H9 (cell line): ENCODE measurements around the gene SHTN1. TPM values are rescaled to one million over a fixed set of nuclear protein-coding genes. Genes with fewer than 3 reads are reported as not detected.

Source experiments
- DNase-seq: peaks from one replicate; pipeline ENCODE4 v3.0.0-alpha.2; 2017
- H2AFZ ChIP-seq: one replicate; pipeline ENCODE4 v1.6.1; 2013; ENCODE audit warnings: mild to moderate bottlenecking, low read length, control low read depth, moderate library complexity
- H2AK5ac ChIP-seq: 2 replicates; pipeline ENCODE4 v1.6.1; 2013; ENCODE audit warnings: low read length, control low read depth, mixed read lengths; ENCODE audit not compliant: insufficient read length
- H2BK120ac ChIP-seq: one replicate; pipeline ENCODE4 v1.6.1; 2013; ENCODE audit warnings: low read depth, mild to moderate bottlenecking, low read length, control low read depth, inconsistent platforms; ENCODE audit not compliant: poor library complexity, severe bottlenecking
- H2BK12ac ChIP-seq: 2 replicates; pipeline ENCODE4 v1.6.1; 2013; ENCODE audit warnings: low read length, control low read depth, mixed read lengths, low read depth; ENCODE audit not compliant: insufficient read length
- H2BK15ac ChIP-seq: 2 replicates; pipeline ENCODE4 v1.6.1; 2013; ENCODE audit warnings: low read depth, low read length, control low read depth
- H2BK20ac ChIP-seq: one replicate; pipeline ENCODE4 v1.6.1; 2013; ENCODE audit warnings: low read depth, mild to moderate bottlenecking, low read length, control low read depth, inconsistent platforms; ENCODE audit not compliant: poor library complexity, severe bottlenecking
- H2BK5ac ChIP-seq: 2 replicates; pipeline ENCODE4 v1.6.1; 2013; ENCODE audit warnings: low read length, control low read depth, mixed read lengths; ENCODE audit not compliant: insufficient read length
- H3K14ac ChIP-seq: 2 replicates; pipeline ENCODE4 v1.6.1; 2013; ENCODE audit warnings: low read length, control low read depth; ENCODE audit not compliant: insufficient read depth
- H3K18ac ChIP-seq: 2 replicates; pipeline ENCODE4 v1.6.1; 2013; ENCODE audit warnings: low read depth, mild to moderate bottlenecking, mixed read lengths, low read length, control low read depth; ENCODE audit not compliant: insufficient read length
- H3K23ac ChIP-seq: 2 replicates; pipeline ENCODE4 v1.6.1; 2013; ENCODE audit warnings: low read length, control low read depth, mixed read lengths, low read depth; ENCODE audit not compliant: insufficient read length
- H3K23me2 ChIP-seq: 2 replicates; pipeline ENCODE4 v1.6.1; 2013; ENCODE audit warnings: low read depth, mild to moderate bottlenecking, mixed read lengths, low read length, control low read depth; ENCODE audit not compliant: insufficient read length, poor library complexity, severe bottlenecking
- H3K27ac ChIP-seq: 2 replicates; pipeline ENCODE4 v1.5.1; 2013; ENCODE audit warnings: low read length, control low read depth, mixed read lengths, low read depth; ENCODE audit not compliant: insufficient read length
- H3K27me3 ChIP-seq: 2 replicates; pipeline ENCODE4 v1.6.1; 2013; ENCODE audit warnings: low read length, control low read depth, inconsistent platforms; ENCODE audit not compliant: insufficient read depth
- H3K4ac ChIP-seq: 2 replicates; pipeline ENCODE4 v1.6.1; 2013; ENCODE audit warnings: low read depth, mild to moderate bottlenecking, control low read depth, inconsistent platforms, low read length, moderate library complexity
- H3K4me1 ChIP-seq: 2 replicates; pipeline ENCODE4 v1.6.1; 2013; ENCODE audit warnings: low read length, control low read depth, inconsistent platforms; ENCODE audit not compliant: insufficient read depth
- H3K4me2 ChIP-seq: 2 replicates; pipeline ENCODE4 v1.6.1; 2013; ENCODE audit warnings: low read length, control low read depth, mixed read lengths; ENCODE audit not compliant: insufficient read length, insufficient read depth
- H3K56ac ChIP-seq: 2 replicates; pipeline ENCODE4 v1.6.1; 2013; ENCODE audit warnings: low read depth, mild to moderate bottlenecking, mixed read lengths, low read length, control low read depth; ENCODE audit not compliant: insufficient read length
- H3K79me1 ChIP-seq: 2 replicates; pipeline ENCODE4 v1.6.1; 2013; ENCODE audit warnings: low read depth, mild to moderate bottlenecking, moderate library complexity, low read length, control low read depth, inconsistent platforms; ENCODE audit not compliant: insufficient read depth, poor library complexity, severe bottlenecking
- H3K79me2 ChIP-seq: 2 replicates; pipeline ENCODE4 v1.6.1; 2013; ENCODE audit warnings: low read length, control low read depth, inconsistent platforms; ENCODE audit not compliant: insufficient read depth
- H3K9ac ChIP-seq: 2 replicates; pipeline ENCODE4 v1.6.1; 2013; ENCODE audit warnings: low read length, control low read depth, mixed read lengths; ENCODE audit not compliant: insufficient read length; ENCODE audit errors: extremely low read depth
- H3K9me3 ChIP-seq: one replicate; pipeline ENCODE4 v1.6.1; 2013; ENCODE audit warnings: low read depth, low read length, inconsistent platforms; ENCODE audit not compliant: control insufficient read depth
- H3T11ph ChIP-seq: one replicate; pipeline ENCODE4 v1.6.1; 2013; ENCODE audit warnings: mild to moderate bottlenecking, low read length, control low read depth, inconsistent platforms
- H4K20me1 ChIP-seq: one replicate; pipeline ENCODE4 v1.6.1; 2013; ENCODE audit not compliant: control insufficient read depth, insufficient read length, insufficient read depth
- H4K5ac ChIP-seq: 2 replicates; pipeline ENCODE4 v1.6.1; 2013; ENCODE audit warnings: low read depth, mild to moderate bottlenecking, mixed read lengths, low read length, control low read depth; ENCODE audit not compliant: insufficient read length
- H4K8ac ChIP-seq: replicated peaks from 2 replicates; pipeline ENCODE4 v1.6.1; 2013; ENCODE audit warnings: low read length, control low read depth, mixed read lengths, low read depth; ENCODE audit not compliant: insufficient read length
- H4K91ac ChIP-seq: 2 replicates; pipeline ENCODE4 v1.6.1; 2013; ENCODE audit warnings: low read depth, mild to moderate bottlenecking, moderate library complexity, mixed read lengths, low read length, control low read depth; ENCODE audit not compliant: insufficient read length
- H3K27ac Mint-ChIP-seq, 3 experiments: 2 replicates in 2 of 3; 3 replicates in 1 of 3; pipeline ENCODE4 v1.8.0; 2020 to 2021; ENCODE audit warnings: mixed read lengths in 3 of 3, mild to moderate bottlenecking in 1 of 3, moderate library complexity in 1 of 3
- H3K27me3 Mint-ChIP-seq: 2 replicates; pipeline ENCODE4 v1.8.0; 2021; ENCODE audit warnings: low read depth, mild to moderate bottlenecking, moderate library complexity, mixed read lengths
- H3K36me3 Mint-ChIP-seq, 3 experiments: 2 replicates in 2 of 3; 3 replicates in 1 of 3; pipeline ENCODE4 v1.8.0; 2020 to 2021; ENCODE audit warnings: low read depth in 3 of 3, mixed read lengths in 3 of 3; ENCODE audit not compliant: insufficient read depth in 1 of 3
- H3K4me1 Mint-ChIP-seq, 2 experiments: 2 replicates each; pipeline ENCODE4 v1.8.0; 2020; ENCODE audit warnings: mixed read lengths in 2 of 2
- H3K4me3 Mint-ChIP-seq, 2 experiments: 2 replicates in 1 of 2; 3 replicates in 1 of 2; pipeline ENCODE4 v1.8.0; 2020 to 2021; ENCODE audit warnings: mild to moderate bottlenecking in 2 of 2, mixed read lengths in 2 of 2, moderate library complexity in 1 of 2
- H3K9me3 Mint-ChIP-seq, 2 experiments: 2 replicates in 1 of 2; 3 replicates in 1 of 2; pipeline ENCODE4 v1.8.0; 2020; ENCODE audit warnings: mild to moderate bottlenecking in 2 of 2, mixed read lengths in 2 of 2, moderate library complexity in 1 of 2
- WGBS: extraction: QIAGEN DNeasy Blood & Tissue Kit; methylation state at CpG from one replicate; pipeline ENCODE4 v1.1.7; 2013; ENCODE audit warnings: missing lambda C conversion rate, low lambda C conversion rate, mixed read lengths; ENCODE audit not compliant: insufficient read length; ENCODE audit errors: extremely low coverage; 5-methylcytosine and 5-hydroxymethylcytosine counted together
- total RNA-seq: library from RNA; stranded (reverse); gene quantifications from 2 replicates; pipeline ENCODE4 v1.2.1, GENCODE V29; 2021
- TF ChIP-seq, protein P1 (sequence below): fragments of 200-600 bp; sonication (generic); conservative IDR thresholded peaks from 3 replicates; pipeline ENCODE4 v1.8.0; 2021; ENCODE audit warnings: antibody characterized with exemption, mild to moderate bottlenecking

The SHTN1 gene
- total RNA-seq, 1 experiment from 2014 or later = 22.1 TPM

DNA sequence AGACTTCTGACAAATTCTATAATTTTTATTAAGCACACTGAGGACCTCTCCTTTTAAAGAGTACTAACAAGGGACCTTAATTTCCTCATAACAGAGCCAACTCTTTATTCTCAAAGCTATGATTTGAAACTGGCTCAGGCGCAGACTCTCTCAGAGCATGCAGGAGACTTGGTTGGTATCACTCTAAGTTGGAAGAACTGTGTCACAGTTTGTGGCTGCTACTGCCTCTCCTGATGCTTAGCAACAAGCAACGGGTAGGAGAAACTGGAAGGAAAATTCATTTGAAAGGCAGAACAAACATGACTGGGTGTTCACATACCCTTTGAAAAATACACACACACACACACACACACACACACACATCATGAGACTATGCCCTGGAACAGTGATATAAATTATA is 122.3 kb downstream of the SHTN1 start:
- H3K18ac ChIP-seq = no peak overlapping the region
- H3K27me3 Mint-ChIP-seq = no peaks in the 10 kb centered on the region
- no peaks in the 10 kb centered on the region for H3K79me2 ChIP-seq
- peaks cover 5% of the 10 kb centered on the region for H3K4me1 ChIP-seq
- no peak overlapping the region for H4K91ac ChIP-seq
- H3K79me1 ChIP-seq = no peaks in the 10 kb centered on the region
- no peak overlapping the region for H3K9ac ChIP-seq
- H3K9me3 ChIP-seq = no peaks in the 10 kb centered on the region
- no peaks in the 10 kb centered on the region for H3K27me3 ChIP-seq
- H2AFZ ChIP-seq = no peak overlapping the region
- no peaks in the 10 kb centered on the region for H3K23me2 ChIP-seq
- H3K27ac ChIP-seq = no peak overlapping the region
- H4K5ac ChIP-seq = no peak overlapping the region
- no peak overlapping the region for H3T11ph ChIP-seq
- no peak overlapping the region; a peak in 1 of 7 replicates for H3K27ac Mint-ChIP-seq
- H2BK12ac ChIP-seq = no peak overlapping the region
- H3K23ac ChIP-seq = no peak overlapping the region
- no peak overlapping the region for H4K8ac ChIP-seq
- no peak overlapping the region for H3K4me3 Mint-ChIP-seq
- H3K36me3 Mint-ChIP-seq = no peaks in the 10 kb centered on the region; a peak in 1 of 7 replicates
- H3K4me2 ChIP-seq = no peak overlapping the region
- DNase-seq = no peak
- no peak overlapping the region for H2BK120ac ChIP-seq
- H3K9me3 Mint-ChIP-seq = no peaks in the 10 kb centered on the region
- no peak overlapping the region for H2BK15ac ChIP-seq
- TF ChIP-seq, protein P1, sequence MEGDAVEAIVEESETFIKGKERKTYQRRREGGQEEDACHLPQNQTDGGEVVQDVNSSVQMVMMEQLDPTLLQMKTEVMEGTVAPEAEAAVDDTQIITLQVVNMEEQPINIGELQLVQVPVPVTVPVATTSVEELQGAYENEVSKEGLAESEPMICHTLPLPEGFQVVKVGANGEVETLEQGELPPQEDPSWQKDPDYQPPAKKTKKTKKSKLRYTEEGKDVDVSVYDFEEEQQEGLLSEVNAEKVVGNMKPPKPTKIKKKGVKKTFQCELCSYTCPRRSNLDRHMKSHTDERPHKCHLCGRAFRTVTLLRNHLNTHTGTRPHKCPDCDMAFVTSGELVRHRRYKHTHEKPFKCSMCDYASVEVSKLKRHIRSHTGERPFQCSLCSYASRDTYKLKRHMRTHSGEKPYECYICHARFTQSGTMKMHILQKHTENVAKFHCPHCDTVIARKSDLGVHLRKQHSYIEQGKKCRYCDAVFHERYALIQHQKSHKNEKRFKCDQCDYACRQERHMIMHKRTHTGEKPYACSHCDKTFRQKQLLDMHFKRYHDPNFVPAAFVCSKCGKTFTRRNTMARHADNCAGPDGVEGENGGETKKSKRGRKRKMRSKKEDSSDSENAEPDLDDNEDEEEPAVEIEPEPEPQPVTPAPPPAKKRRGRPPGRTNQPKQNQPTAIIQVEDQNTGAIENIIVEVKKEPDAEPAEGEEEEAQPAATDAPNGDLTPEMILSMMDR = no peak
- H2BK5ac ChIP-seq = no peak overlapping the region
- no peak overlapping the region for H2BK20ac ChIP-seq
- no peak overlapping the region for H2AK5ac ChIP-seq
- no CpG with 5 or more reads among the region's 2 CpGs for WGBS
- no peak overlapping the region for H3K4ac ChIP-seq
- H3K56ac ChIP-seq = no peak overlapping the region
- H3K14ac ChIP-seq = no peak overlapping the region
- no peaks in the 10 kb centered on the region for H4K20me1 ChIP-seq
- H3K4me1 Mint-ChIP-seq = peaks cover 32 to 35% of the 10 kb centered on the region in 2 experiments
